GM19043 (cell line): Measurements from ENCODE around the gene TMEM179.
"Not testable (repeated sequence)": the region's sequence is repeated elsewhere in the genome, so short reads cannot be mapped to it uniquely, and the experiment has no call there.

Experiments
- ATAC-seq: cut with Tn5 transposase; IDR thresholded peaks from one replicate; pipeline ENCODE4 v1.9.1; 2021; ENCODE audit warnings: low read depth; ENCODE audit not compliant: unreplicated experiment

TMEM179 gene

DNA sequence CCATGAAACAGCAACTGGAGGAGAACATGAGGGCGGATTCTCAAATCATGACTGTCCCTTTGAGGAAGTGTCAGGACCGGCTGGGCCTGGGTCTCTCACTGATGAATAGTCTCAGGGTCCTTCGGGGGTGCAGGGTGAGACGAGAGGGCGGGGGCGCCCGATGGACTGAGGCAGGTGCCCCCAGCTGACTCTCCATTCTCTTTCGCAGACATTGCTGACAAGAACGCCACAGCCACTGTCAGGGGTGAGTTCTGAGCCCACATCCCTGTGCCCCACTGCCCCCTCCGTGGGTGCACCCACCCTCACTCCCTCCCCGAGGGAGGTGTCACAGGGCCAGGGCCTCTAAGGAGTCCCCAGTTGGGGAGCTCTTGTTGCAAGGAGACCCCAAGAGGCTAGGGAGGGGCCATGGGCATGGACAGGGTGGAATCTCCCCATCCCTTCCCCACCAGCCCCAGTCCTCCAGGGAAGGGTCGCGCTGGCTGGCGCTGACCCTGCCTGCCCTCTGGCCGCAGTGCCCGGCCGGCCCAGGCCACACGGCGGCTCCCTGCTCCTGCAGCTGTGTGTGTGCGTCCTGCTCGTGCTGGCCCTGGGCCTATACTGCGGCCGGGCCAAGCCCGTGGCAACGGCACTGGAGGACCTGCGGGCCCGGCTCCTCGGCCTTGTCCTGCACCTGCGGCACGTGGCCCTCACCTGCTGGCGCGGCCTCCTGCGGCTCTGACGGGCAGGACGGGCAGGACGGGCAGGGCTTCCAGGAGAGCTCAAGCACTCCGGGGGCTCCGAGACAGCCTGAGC, 16.3 kb downstream of the TMEM179 start:
- no peak for ATAC-seq

DNA sequence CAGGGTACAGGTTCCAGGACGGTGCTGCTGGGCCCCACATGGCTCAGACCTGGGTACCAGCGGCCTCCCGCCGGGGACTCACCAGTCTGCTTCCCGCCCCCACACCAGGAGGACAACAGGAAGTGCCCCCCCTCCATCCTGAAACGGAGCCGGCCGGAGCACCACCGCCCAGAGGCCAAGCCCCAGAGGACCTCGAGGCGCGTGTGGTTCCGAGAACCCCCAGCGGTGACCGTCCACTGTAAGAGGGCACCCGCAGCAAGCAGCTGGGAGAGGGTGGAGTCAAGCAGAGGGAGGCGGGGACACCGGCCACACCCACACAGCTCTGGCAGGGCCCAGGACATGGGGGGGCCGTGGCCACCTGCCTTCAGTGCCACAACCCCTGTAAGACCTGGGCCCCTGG, 16.9 kb downstream of the TMEM179 start:
- ATAC-seq = no peak

- ATAC-seq = no peak
Observed at GRCh38 chr14:104586832-104587620, 17.5 kb downstream of the TMEM179 start.

- ATAC-seq = no peak
Observed at GRCh38 chr14:104585966-104586697, 18.4 kb downstream of the TMEM179 start.

GRCh38 chr14:104584557-104584956, 20.0 kb downstream of the TMEM179 start:
- no peak for ATAC-seq

DNA sequence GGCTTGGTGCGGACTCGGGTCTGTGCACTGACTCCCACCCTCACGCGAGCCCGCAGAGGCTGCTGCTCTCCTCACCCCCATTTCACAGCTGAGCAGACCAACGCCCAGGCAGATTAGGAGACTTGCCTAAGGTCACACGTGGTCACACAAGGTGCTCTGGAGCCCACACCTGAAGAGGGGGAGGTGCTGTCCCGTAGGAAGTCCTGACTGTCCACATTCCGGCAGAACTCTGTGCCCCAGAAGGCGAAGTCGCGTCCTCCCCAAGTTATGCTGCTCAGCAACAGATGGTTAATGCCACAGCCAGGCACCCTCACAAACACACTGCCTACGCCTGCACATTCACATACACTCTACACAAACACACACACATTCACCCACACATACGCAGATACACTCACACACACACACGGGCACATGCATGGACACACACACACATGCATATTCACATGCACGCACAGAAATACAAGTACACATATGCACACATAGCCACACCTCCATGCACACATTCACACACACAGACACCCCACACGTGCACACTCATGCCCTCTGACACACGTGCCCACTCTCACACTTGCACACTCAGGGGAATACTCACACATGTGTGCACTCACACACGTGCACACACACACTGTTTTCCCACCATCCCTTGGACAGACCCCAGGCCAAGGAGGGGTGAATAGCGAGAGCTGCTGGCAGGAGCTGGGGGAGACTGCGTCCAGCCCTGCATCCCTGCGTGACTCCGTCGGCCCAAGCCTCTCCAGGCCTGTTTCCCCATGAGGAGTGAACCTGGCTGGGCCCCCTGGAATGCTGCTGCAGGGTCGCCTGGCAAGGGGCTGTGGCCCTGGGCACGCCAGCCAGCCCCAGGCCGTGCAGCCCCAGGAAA, 20.9 kb downstream of the TMEM179 start:
- no peak for ATAC-seq

DNA sequence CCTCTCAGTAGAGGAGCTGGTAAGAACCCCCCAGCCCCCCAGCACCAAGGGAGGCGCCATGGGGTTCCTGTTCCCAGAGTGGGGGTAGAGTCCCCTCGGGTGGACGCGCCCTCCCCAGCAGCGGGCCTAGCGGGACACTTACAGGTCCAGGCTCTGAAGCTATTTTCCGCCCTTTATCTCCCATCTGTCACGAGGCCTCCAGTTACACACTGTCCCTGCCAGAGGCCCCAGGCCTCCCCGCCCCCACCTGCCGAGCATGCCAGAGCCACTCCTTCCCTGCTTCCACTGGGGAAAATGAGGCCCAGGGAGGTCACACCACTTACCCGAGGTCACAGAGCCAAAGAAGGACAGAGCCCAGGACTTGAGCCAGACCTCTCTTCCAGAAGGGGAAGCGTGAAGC, 21.9 kb downstream of the TMEM179 start:
- no peak for ATAC-seq

DNA sequence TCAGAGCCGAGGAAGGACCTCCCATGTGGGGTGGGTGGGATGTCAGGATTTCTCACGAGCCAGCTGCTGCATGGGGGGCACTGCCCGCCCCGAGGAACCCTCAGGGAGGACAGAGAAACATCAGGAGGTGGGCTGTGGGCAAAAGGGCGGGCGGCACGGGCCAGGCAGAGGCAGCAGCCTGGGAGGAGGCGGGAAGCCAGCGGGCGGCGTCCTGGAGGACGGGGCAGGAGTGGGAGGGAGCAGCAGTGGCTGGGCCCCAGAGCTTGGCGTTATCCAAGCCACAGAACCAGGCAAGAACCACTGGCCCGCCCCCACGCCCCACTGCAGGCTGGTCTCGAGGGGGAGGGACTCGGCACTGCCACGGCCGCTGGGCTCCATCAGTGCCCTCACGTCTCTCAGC, 22.6 kb downstream of the TMEM179 start:
- no peak for ATAC-seq

DNA sequence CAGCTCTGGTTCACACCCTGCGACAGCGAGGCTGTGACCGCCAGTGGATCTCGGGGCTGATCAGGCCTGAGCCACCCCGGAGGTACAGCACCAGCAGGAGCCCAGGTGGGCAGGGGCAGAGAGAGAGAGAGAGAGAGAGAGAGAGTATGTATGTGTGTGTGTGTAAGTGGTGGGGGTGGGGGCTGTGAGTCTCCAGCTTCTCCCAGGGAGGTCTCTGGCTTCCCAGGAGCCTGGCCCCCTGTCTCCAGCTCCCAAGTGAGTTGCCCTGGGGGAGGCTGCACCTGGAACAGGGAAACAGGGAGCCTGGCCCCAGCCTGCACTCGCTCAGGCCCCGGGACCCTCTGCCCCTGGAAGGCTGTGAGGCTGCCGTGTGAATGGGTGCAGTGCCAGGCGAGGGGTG, 23.1 kb downstream of the TMEM179 start:
- no peak for ATAC-seq

- no peak for ATAC-seq
Observed at GRCh38 chr14:104580961-104581360, 23.6 kb downstream of the TMEM179 start.

- ATAC-seq = not testable (repeated sequence)
Observed at GRCh38 chr14:104579939-104580338, 24.6 kb downstream of the TMEM179 start.

- no peak for ATAC-seq
Observed at GRCh38 chr14:104579507-104579906, 25.1 kb downstream of the TMEM179 start, which contains the start of gene C14orf180. TSS of gene C14orf180 (plus strand) at chr14:104579764. CDS start at chr14:104586431, 6,667 bp downstream.

DNA sequence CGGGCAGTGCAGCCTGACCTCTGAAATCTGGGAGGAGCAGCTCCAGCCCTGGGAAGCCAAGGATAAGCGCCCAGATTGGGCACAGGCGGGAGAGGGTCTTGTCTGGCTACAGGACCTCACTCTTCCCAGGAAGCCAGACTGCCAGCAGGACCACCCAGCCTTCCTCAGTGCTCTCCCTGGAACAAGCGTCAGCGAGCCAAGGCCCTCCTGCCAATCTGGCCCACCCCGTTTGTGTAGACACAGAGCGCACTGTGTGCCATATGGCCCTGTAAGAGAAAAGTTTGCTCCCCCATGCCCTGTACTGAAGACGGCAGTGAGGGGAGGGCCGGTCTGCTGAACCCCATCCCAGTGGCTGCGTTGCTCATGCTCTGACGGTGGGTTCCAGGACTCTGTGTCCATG, 26.3 kb downstream of the TMEM179 start:
- no peak for ATAC-seq

DNA sequence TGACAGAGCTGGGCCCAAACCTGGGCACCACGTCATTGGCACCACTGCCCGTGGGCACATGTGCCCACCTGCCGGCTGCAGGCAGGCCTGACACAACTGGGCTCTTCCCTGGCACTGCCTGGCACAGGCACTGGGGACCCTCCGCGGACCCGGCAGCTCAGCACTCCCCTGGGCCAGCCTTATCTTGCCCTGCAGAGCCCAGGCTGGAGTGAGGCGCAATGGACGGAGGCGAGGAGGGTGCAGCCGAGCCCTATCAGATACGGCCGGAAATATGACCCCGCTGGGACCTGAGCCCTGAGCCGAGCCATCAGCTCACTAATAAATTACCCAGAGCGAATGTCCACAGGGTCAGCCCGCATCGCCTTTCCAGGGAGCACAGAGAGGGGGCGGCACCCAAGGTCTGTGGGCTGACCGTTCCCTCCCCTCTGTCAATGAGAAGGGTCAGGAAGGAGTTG, 26.7 kb downstream of the TMEM179 start:
- no peak for ATAC-seq

DNA sequence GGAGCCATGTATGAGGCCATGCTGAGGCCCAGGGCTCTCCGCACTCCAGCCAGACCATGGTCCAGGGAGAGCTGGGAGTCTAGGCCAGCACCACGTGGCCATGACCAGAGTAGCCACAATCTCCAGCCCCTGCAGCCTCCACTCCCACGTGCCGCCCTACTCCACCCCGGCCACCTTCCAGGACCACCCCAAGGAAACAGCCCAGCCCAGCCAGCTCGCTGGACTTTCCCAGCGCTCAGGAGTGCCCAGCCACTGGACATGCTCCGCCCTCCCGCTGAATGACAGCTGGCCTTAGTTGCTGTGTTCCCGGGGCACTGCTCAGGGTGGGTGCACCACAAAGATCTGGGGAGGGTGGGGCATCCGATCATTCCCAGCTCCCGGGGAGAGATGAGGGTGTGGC, 27.1 kb downstream of the TMEM179 start:
- no peak for ATAC-seq

- no peak for ATAC-seq
Observed at GRCh38 chr14:104576970-104577332, 27.6 kb downstream of the TMEM179 start.

DNA sequence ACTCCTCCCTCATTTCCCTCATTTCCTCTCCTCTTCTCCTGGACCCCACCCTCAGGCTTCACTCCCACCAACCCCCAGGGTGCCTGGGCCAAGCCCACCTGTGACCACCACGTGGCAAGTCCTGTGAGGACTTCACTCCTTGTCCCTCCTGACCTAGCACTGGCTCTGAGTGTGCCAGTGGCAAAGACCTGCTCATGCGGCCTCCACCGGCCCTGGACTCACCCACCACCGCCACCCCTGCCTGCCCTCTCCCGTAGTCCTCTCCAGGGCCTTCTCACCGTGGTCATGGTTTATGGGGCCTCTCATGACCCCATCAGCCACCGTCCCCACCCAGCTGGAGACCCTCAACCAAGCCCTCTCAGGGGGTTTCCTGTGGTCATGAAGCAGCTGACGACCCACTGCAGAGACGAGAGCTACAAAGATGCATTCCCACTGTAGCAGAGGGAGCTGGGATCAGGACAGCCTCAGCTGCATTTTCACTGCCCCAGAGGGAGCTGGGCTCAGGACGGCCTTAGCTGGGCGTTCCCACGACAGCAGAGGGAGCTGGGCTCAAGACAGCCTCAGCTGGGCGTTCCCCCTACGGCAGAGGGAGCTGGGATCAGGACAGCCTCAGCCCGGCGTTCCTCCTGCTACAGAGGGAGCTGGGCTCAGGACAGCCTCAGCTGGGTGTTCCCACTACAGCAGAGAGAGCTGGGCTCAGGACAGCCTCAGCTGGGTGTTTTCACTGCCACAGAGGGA, 28.2 kb downstream of the TMEM179 start:
- no peak for ATAC-seq

DNA sequence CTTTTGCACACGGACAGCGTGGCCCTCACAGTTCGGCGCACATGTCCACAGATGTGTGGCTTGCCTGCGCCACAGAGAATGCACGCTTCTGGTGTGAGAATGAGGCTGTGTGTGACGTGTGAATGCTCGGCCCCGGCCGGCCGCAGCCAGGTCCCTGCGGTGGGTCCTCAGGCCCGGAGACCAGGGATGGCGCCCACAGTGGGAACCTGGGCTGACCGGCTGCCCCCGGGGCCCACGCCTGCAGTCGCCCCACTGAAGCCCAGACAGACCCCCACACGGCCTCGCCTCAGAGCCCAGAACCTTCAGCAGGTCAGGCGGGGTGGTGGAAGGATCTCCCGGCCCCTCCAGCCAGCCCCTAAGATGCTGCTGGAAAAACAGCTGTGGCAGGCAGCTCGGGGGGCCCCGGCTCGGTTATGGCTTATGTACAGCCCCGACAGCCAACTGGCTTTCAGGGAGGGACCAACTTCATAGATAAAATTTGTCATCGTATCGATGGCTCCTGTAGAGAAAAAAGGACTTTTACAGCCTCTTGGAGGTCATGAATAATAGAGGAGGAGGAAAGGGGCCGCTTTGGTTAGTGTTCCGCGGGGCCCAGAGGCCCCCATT, 29.5 kb downstream of the TMEM179 start:
- ATAC-seq = no peak

DNA sequence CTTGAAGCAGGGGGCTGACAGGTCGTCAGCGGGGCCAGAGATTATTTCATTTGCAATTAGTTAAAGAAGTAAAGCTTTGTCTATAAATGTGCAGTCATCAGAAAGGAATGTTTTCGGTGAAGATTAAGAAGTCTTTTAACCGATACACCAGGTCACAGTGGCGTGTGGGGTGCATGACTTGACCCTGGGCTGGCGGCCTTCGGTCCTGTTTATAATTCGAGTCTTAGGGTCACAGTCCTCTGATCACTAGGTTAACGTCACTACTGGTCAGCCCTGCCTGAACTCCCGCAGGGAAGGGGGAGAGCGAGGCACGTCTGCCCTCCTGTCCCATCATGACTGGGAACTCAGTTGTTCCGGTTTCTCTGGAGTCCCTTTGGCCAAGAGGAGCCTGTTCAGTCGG, 30.0 kb downstream of the TMEM179 start:
- no peak for ATAC-seq
